HepG2 (cell line): ENCODE measurements around the gene KCNQ1OT1. TPM values are rescaled to one million over a fixed set of nuclear protein-coding genes. Genes with fewer than 3 reads are reported as not detected.

Experiments
- ATF7-NPFF ChIP-seq: sonication (generic); formaldehyde crosslinking; IDR thresholded peaks from 2 replicates; pipeline ENCODE4 v1.8.1; 2023; ENCODE audit warnings: mild to moderate bottlenecking, low read depth, missing genetic modification reagents, moderate library complexity
- FOXJ3 ChIP-seq: sonication (generic); formaldehyde crosslinking; IDR thresholded peaks from 2 replicates; pipeline ENCODE4 v1.4.0; 2020; ENCODE audit warnings: missing genetic modification reagents, mild to moderate bottlenecking, borderline replicate concordance
- HDAC1 ChIP-seq: sonication (generic); formaldehyde crosslinking; IDR thresholded peaks from 2 replicates; pipeline ENCODE4 v1.5.1; 2020; ENCODE audit warnings: mild to moderate bottlenecking, missing genetic modification reagents
- PHF21A ChIP-seq: sonication (generic); formaldehyde crosslinking; IDR thresholded peaks from 2 replicates; pipeline ENCODE4 v1.5.0; 2020; ENCODE audit warnings: mild to moderate bottlenecking, missing genetic modification reagents
- RAD51 ChIP-seq: fragments of 450-650 bp; IDR thresholded peaks from 2 replicates; pipeline ENCODE4 v1.6.1; 2016; ENCODE audit warnings: borderline replicate concordance
- RFXAP ChIP-seq: sonication (generic); formaldehyde crosslinking; IDR thresholded peaks from 2 replicates; pipeline ENCODE4 v1.4.0; 2020; ENCODE audit warnings: missing genetic modification reagents, borderline replicate concordance
- ZNF30 ChIP-seq: sonication (generic); formaldehyde crosslinking; IDR thresholded peaks from 2 replicates; pipeline ENCODE4 v1.5.0; 2020; ENCODE audit warnings: mild to moderate bottlenecking, missing genetic modification reagents
- ZNF331 ChIP-seq: sonication (generic); formaldehyde crosslinking; IDR thresholded peaks from 2 replicates; pipeline ENCODE4 v1.4.0; 2020; ENCODE audit warnings: missing genetic modification reagents
- polyA plus RNA-seq, 8 experiments: library from polyadenylated mRNA; depleted of rRNA in 3 of 8; stranded (reverse) in 7 of 8; unstranded in 1 of 8; fragments of >200 nt; fragmentation: Illumina TruSeq in 4 of 8; extraction: Trizol in 4 of 8; gene quantifications; 2 replicates each; pipeline versions ENCODE4 v1.2.1 to v1.2.3, GENCODE V29; 2011 to 2016; ENCODE audit warnings: low read depth in 4 of 8, missing spikeins in 1 of 8, mixed read lengths in 1 of 8; ENCODE audit not compliant: insufficient read depth in 1 of 8
- total RNA-seq, 5 experiments: library from RNA; depleted of rRNA; stranded (reverse); fragments of >200 nt; fragmentation: Illumina TruSeq; extraction: Trizol; gene quantifications; 2 replicates each; pipeline ENCODE4 v1.2.3, GENCODE V29; 2016; ENCODE audit warnings: low read depth in 1 of 5
- TF ChIP-seq, protein P1 (sequence below): IDR thresholded peaks from 2 replicates; pipeline ENCODE4 v1.6.1; 2016; ENCODE audit warnings: missing compliant biosample characterization, missing genetic modification reagents, borderline replicate concordance
- TF ChIP-seq, protein P2 (sequence below): sonication (generic); formaldehyde crosslinking; IDR thresholded peaks from 2 replicates; pipeline ENCODE4 v1.4.0; 2020; ENCODE audit warnings: mild to moderate bottlenecking, missing genetic modification reagents
- TF ChIP-seq, protein P3 (sequence below): sonication (generic); formaldehyde crosslinking; IDR thresholded peaks from 2 replicates; pipeline ENCODE4 v1.4.0; 2020; ENCODE audit warnings: missing genetic modification reagents; ENCODE audit errors: not compliant biosample characterization
- TF ChIP-seq, protein P4 (sequence below): sonication (generic); formaldehyde crosslinking; IDR thresholded peaks from 2 replicates; pipeline ENCODE4 v1.5.1; 2020; ENCODE audit warnings: mild to moderate bottlenecking, missing genetic modification reagents, moderate library complexity
- TF ChIP-seq, protein P5 (sequence below): sonication (generic); formaldehyde crosslinking; IDR thresholded peaks from 2 replicates; pipeline ENCODE4 v1.4.0; 2020; ENCODE audit warnings: missing genetic modification reagents, borderline replicate concordance
- TF ChIP-seq, protein P6 (sequence below): sonication (generic); formaldehyde crosslinking; IDR thresholded peaks from 2 replicates; pipeline ENCODE4 v1.8.0; 2022; ENCODE audit warnings: missing genetic modification reagents, mild to moderate bottlenecking, moderate library complexity, borderline replicate concordance
- TF ChIP-seq, protein P7 (sequence below), 2 experiments: sonication (generic) in 1 of 2; formaldehyde crosslinking in 1 of 2; IDR thresholded peaks; 2 replicates each; pipeline versions ENCODE4 v1.4.0 to v1.6.1; 2018 to 2020; ENCODE audit warnings: missing genetic modification reagents in 2 of 2, borderline replicate concordance in 1 of 2, low read depth in 1 of 2, mild to moderate bottlenecking in 1 of 2, missing biosample characterization in 1 of 2

Gene KCNQ1OT1
- total and polyA plus RNA-seq, 2 of the 13 experiments (the other 11 are each of a cell fraction or from before 2014, with no cell fraction given) = 1.3 to 18.9 TPM

DNA sequence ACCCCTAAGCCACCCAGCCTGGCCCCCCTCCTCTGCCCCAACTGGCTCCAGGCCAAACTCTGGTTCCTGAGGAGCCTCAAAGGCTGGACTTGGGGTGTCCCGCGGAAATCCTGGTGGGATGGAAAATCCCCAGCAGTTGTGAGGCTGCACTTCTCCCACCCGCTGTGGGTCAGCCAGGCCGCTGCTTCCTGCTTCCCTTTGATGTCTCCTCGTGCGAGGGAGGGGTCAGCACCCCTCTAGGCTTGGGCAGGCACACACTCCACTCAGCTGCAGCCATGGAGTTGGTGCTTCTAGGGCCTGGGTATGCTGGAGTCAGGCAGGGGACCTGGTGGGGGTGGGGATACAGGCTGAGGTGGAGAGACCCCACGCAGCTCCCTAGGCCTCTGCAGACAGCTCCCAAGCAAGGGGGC, 12.0 kb downstream of the KCNQ1OT1 start (continued):
- TF ChIP-seq, protein P1, sequence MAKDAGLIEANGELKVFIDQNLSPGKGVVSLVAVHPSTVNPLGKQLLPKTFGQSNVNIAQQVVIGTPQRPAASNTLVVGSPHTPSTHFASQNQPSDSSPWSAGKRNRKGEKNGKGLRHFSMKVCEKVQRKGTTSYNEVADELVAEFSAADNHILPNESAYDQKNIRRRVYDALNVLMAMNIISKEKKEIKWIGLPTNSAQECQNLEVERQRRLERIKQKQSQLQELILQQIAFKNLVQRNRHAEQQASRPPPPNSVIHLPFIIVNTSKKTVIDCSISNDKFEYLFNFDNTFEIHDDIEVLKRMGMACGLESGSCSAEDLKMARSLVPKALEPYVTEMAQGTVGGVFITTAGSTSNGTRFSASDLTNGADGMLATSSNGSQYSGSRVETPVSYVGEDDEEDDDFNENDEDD (CRISPR knock-in tag) = no peak
- no peak for TF ChIP-seq HDAC1 (CRISPR knock-in tag)
- TF ChIP-seq, protein P2, sequence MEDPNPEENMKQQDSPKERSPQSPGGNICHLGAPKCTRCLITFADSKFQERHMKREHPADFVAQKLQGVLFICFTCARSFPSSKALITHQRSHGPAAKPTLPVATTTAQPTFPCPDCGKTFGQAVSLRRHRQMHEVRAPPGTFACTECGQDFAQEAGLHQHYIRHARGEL = no peak
- TF ChIP-seq ZNF30 (CRISPR knock-in tag) = no peak
- TF ChIP-seq RFXAP = no peak
- TF ChIP-seq, protein P3, sequence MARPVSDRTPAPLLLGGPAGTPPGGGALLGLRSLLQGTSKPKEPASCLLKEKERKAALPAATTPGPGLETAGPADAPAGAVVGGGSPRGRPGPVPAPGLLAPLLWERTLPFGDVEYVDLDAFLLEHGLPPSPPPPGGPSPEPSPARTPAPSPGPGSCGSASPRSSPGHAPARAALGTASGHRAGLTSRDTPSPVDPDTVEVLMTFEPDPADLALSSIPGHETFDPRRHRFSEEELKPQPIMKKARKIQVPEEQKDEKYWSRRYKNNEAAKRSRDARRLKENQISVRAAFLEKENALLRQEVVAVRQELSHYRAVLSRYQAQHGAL (CRISPR knock-in tag) = no peak
- no peak for TF ChIP-seq ATF7-NPFF (CRISPR knock-in tag)
- TF ChIP-seq FOXJ3 (CRISPR knock-in tag) = no peak
- no peak for TF ChIP-seq ZNF331 (CRISPR knock-in tag)
- TF ChIP-seq, protein P4, sequence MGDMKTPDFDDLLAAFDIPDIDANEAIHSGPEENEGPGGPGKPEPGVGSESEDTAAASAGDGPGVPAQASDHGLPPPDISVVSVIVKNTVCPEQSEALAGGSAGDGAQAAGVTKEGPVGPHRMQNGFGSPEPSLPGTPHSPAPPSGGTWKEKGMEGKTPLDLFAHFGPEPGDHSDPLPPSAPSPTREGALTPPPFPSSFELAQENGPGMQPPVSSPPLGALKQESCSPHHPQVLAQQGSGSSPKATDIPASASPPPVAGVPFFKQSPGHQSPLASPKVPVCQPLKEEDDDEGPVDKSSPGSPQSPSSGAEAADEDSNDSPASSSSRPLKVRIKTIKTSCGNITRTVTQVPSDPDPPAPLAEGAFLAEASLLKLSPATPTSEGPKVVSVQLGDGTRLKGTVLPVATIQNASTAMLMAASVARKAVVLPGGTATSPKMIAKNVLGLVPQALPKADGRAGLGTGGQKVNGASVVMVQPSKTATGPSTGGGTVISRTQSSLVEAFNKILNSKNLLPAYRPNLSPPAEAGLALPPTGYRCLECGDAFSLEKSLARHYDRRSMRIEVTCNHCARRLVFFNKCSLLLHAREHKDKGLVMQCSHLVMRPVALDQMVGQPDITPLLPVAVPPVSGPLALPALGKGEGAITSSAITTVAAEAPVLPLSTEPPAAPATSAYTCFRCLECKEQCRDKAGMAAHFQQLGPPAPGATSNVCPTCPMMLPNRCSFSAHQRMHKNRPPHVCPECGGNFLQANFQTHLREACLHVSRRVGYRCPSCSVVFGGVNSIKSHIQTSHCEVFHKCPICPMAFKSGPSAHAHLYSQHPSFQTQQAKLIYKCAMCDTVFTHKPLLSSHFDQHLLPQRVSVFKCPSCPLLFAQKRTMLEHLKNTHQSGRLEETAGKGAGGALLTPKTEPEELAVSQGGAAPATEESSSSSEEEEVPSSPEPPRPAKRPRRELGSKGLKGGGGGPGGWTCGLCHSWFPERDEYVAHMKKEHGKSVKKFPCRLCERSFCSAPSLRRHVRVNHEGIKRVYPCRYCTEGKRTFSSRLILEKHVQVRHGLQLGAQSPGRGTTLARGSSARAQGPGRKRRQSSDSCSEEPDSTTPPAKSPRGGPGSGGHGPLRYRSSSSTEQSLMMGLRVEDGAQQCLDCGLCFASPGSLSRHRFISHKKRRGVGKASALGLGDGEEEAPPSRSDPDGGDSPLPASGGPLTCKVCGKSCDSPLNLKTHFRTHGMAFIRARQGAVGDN (CRISPR knock-in tag) = peak; percentile 31; the same call in 1 of the 2 replicates
- TF ChIP-seq, protein P5, sequence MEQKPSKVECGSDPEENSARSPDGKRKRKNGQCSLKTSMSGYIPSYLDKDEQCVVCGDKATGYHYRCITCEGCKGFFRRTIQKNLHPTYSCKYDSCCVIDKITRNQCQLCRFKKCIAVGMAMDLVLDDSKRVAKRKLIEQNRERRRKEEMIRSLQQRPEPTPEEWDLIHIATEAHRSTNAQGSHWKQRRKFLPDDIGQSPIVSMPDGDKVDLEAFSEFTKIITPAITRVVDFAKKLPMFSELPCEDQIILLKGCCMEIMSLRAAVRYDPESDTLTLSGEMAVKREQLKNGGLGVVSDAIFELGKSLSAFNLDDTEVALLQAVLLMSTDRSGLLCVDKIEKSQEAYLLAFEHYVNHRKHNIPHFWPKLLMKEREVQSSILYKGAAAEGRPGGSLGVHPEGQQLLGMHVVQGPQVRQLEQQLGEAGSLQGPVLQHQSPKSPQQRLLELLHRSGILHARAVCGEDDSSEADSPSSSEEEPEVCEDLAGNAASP (CRISPR knock-in tag) = no peak
- TF ChIP-seq, protein P6, sequence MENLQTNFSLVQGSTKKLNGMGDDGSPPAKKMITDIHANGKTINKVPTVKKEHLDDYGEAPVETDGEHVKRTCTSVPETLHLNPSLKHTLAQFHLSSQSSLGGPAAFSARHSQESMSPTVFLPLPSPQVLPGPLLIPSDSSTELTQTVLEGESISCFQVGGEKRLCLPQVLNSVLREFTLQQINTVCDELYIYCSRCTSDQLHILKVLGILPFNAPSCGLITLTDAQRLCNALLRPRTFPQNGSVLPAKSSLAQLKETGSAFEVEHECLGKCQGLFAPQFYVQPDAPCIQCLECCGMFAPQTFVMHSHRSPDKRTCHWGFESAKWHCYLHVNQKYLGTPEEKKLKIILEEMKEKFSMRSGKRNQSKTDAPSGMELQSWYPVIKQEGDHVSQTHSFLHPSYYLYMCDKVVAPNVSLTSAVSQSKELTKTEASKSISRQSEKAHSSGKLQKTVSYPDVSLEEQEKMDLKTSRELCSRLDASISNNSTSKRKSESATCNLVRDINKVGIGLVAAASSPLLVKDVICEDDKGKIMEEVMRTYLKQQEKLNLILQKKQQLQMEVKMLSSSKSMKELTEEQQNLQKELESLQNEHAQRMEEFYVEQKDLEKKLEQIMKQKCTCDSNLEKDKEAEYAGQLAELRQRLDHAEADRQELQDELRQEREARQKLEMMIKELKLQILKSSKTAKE (CRISPR knock-in tag) = no peak
- peak; percentile 32; the same call in 1 of the 2 replicates for TF ChIP-seq PHF21A
- no peak for TF ChIP-seq RAD51
- TF ChIP-seq, protein P7, sequence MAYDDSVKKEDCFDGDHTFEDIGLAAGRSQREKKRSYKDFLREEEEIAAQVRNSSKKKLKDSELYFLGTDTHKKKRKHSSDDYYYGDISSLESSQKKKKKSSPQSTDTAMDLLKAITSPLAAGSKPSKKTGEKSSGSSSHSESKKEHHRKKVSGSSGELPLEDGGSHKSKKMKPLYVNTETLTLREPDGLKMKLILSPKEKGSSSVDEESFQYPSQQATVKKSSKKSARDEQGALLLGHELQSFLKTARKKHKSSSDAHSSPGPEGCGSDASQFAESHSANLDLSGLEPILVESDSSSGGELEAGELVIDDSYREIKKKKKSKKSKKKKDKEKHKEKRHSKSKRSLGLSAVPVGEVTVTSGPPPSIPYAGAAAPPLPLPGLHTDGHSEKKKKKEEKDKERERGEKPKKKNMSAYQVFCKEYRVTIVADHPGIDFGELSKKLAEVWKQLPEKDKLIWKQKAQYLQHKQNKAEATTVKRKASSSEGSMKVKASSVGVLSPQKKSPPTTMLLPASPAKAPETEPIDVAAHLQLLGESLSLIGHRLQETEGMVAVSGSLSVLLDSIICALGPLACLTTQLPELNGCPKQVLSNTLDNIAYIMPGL (CRISPR knock-in tag; IDR thresholded peaks at IDR 0.05; ENCODE audit: borderline replicate concordance in 1 of 2, low read depth in 1 of 2) = 0 out of 4 replicates have a peak, but pooled peaks of 1 of the 2 experiments have one; percentile 28
